SK-N-SH treated with all-trans-retinoic acid at 6 μM for 48 hours (cell line): ENCODE data around the gene TLE2.

ENCODE experiments used
- ATAC-seq: fragments of 200-7000 bp; cut with Tn5 transposase; 3 replicates; pipeline ENCODE4 v1.9.1; 2020; ENCODE audit warnings: mild to moderate bottlenecking, moderate library complexity
- ARNTL ChIP-seq: fragments of 450-650 bp; formaldehyde crosslinking; IDR thresholded peaks from 2 replicates; pipeline ENCODE4 v1.5.0; 2020; ENCODE audit warnings: low read depth, mild to moderate bottlenecking, moderate library complexity, borderline replicate concordance
- BACH2 ChIP-seq: fragments of 250-450 bp; sonication (Bioruptor Pico); IDR thresholded peaks from 2 replicates; pipeline ENCODE4 v1.9.0; 2021; ENCODE audit warnings: mild to moderate bottlenecking, borderline replicate concordance
- CREB5 ChIP-seq: fragments of 250-450 bp; sonication (Bioruptor Pico); IDR thresholded peaks from 2 replicates; pipeline ENCODE4 v1.5.1; 2020; ENCODE audit warnings: low read depth, mild to moderate bottlenecking, moderate library complexity
- CSRNP3 ChIP-seq: fragments of 250-450 bp; sonication (Bioruptor Pico); IDR thresholded peaks from 2 replicates; pipeline ENCODE4 v1.5.1; 2021; ENCODE audit warnings: mild to moderate bottlenecking, moderate library complexity
- ESRRG ChIP-seq: fragments of 250-450 bp; sonication (Bioruptor Pico); IDR thresholded peaks from 2 replicates; pipeline ENCODE4 v1.6.1; 2021; ENCODE audit warnings: mild to moderate bottlenecking
- GLIS3 ChIP-seq: fragments of 250-450 bp; sonication (Bioruptor Pico); IDR thresholded peaks from 2 replicates; pipeline ENCODE4 v1.5.0; 2020; ENCODE audit warnings: mild to moderate bottlenecking, moderate library complexity
- ISL1 ChIP-seq: fragments of 250-450 bp; sonication (Bioruptor Pico); IDR thresholded peaks from 2 replicates; pipeline ENCODE4 v2.1.2; 2022; ENCODE audit warnings: mild to moderate bottlenecking, moderate library complexity
- OSR1 ChIP-seq: fragments of 250-450 bp; sonication (Bioruptor Pico); IDR thresholded peaks from 2 replicates; pipeline ENCODE4 v1.8.0; 2022; ENCODE audit warnings: moderate library complexity, mild to moderate bottlenecking, inconsistent platforms
- PATZ1 ChIP-seq: fragments of 250-450 bp; sonication (Bioruptor Pico); IDR thresholded peaks from 2 replicates; pipeline ENCODE4 v1.8.0; 2020; ENCODE audit warnings: mild to moderate bottlenecking, moderate library complexity, borderline replicate concordance
- PPARA ChIP-seq: fragments of 250-450 bp; sonication (Bioruptor Pico); IDR thresholded peaks from 2 replicates; pipeline ENCODE4 v1.5.0; 2020; ENCODE audit warnings: mild to moderate bottlenecking, borderline replicate concordance
- RARB ChIP-seq: fragments of 250-450 bp; sonication (Bioruptor Pico); IDR thresholded peaks from 2 replicates; pipeline ENCODE4 v1.8.0; 2021; ENCODE audit warnings: mild to moderate bottlenecking, moderate library complexity
- SNAI2 ChIP-seq: fragments of 250-450 bp; sonication (Bioruptor Pico); IDR thresholded peaks from 2 replicates; pipeline ENCODE4 v1.5.0; 2020; ENCODE audit warnings: mild to moderate bottlenecking, moderate library complexity
- TCF4 ChIP-seq: fragments of 250-450 bp; sonication (Bioruptor Pico); IDR thresholded peaks from 2 replicates; pipeline ENCODE4 v1.8.0; 2021; ENCODE audit warnings: mild to moderate bottlenecking, moderate library complexity, borderline replicate concordance
- TOX ChIP-seq: fragments of 250-450 bp; sonication (Bioruptor Pico); IDR thresholded peaks from 2 replicates; pipeline ENCODE4 v1.8.0; 2021; ENCODE audit warnings: mild to moderate bottlenecking, moderate library complexity, borderline replicate concordance
- TSHZ2 ChIP-seq: fragments of 250-450 bp; sonication (Bioruptor Pico); IDR thresholded peaks from 2 replicates; pipeline ENCODE4 v1.5.0; 2020; ENCODE audit warnings: mild to moderate bottlenecking, moderate library complexity
- ZC3H10 ChIP-seq: fragments of 250-450 bp; sonication (Bioruptor Pico); IDR thresholded peaks from 2 replicates; pipeline ENCODE4 v1.5.1; 2021; ENCODE audit warnings: mild to moderate bottlenecking, moderate library complexity
- ZFP3 ChIP-seq: fragments of 250-450 bp; sonication (Bioruptor Pico); IDR thresholded peaks from 2 replicates; pipeline ENCODE4 v1.5.0; 2020; ENCODE audit warnings: mild to moderate bottlenecking, moderate library complexity
- ZFP30 ChIP-seq: fragments of 450-650 bp; formaldehyde crosslinking; IDR thresholded peaks from 2 replicates; pipeline ENCODE4 v1.5.0; 2022; ENCODE audit warnings: mild to moderate bottlenecking, moderate library complexity
- ZNF8 ChIP-seq: fragments of 450-650 bp; formaldehyde crosslinking; IDR thresholded peaks from 2 replicates; pipeline ENCODE4 v1.5.0; 2020; ENCODE audit warnings: mild to moderate bottlenecking, moderate library complexity

TLE2 gene

GRCh38 chr19:2977001-2977745 lies 51.9 kb downstream of the TLE2 start, which contains the start of gene TLE6:
TLE6 (plus strand) TSS chr19:2977564; CDS start chr19:2978234, 670 bp downstream.
- peak; percentile 95 for ATAC-seq
- TF ChIP-seq ARNTL (CRISPR knock-in tag), result peak; percentile 31; the same call in 1 of the 2 replicates
- TF ChIP-seq ZFP3 (CRISPR knock-in tag), result no peak

GRCh38 chr19:2976609-2977000 lies 52.5 kb downstream of the TLE2 start:
- ATAC-seq, result peak; percentile 32
- TF ChIP-seq BACH2 (CRISPR knock-in tag), result no peak
- no peak for TF ChIP-seq ZFP3 (CRISPR knock-in tag)
- TF ChIP-seq ZFP30 (CRISPR knock-in tag), result no peak
- TF ChIP-seq ZNF8, result no peak
- no peak for TF ChIP-seq TOX (CRISPR knock-in tag)
- TF ChIP-seq OSR1, result no peak
- no peak for TF ChIP-seq ESRRG (CRISPR knock-in tag)
- TF ChIP-seq PATZ1 (CRISPR knock-in tag), result no peak
- no peak for TF ChIP-seq ISL1 (CRISPR knock-in tag)
- no peak for TF ChIP-seq CSRNP3 (CRISPR knock-in tag)
- no peak for TF ChIP-seq CREB5 (CRISPR knock-in tag)
- no peak for TF ChIP-seq TCF4
- TF ChIP-seq, all 23 proteins: peak for 0

- no peak for TF ChIP-seq CREB5 (CRISPR knock-in tag)
- no peak for TF ChIP-seq ARNTL (CRISPR knock-in tag)
- no peak for TF ChIP-seq BACH2 (CRISPR knock-in tag)
- TF ChIP-seq TOX (CRISPR knock-in tag), result no peak
Observed at GRCh38 chr19:2974342-2975041, 54.6 kb downstream of the TLE2 start.

GRCh38 chr19:2973229-2973628 lies 55.9 kb downstream of the TLE2 start:
- ATAC-seq, result no peak
- TF ChIP-seq ZFP3 (CRISPR knock-in tag) (no peak), TSHZ2 (no peak), PATZ1 (CRISPR knock-in tag) (no peak), GLIS3 (CRISPR knock-in tag) (no peak), RARB (CRISPR knock-in tag) (no peak), ZNF8 (no peak), CSRNP3 (CRISPR knock-in tag) (no peak), PPARA (CRISPR knock-in tag) (no peak), OSR1 (no peak), CREB5 (CRISPR knock-in tag) (no peak), ARNTL (CRISPR knock-in tag) (no peak), ZC3H10 (CRISPR knock-in tag) (no peak), BACH2 (CRISPR knock-in tag) (no peak), SNAI2 (CRISPR knock-in tag) (no peak)

More at GRCh38 chr19:2974342-2975041, 54.6 kb downstream of the TLE2 start:
- ATAC-seq, result no peak
